ENCODE results near the gene SEC23A. TPM values are rescaled to one million over a fixed set of nuclear protein-coding genes. Genes with fewer than 3 reads are reported as not detected.

Gene SEC23A
- total and polyA plus RNA-seq, 2 donors (not counting 3 experiments of a cell fraction or from before 2014, with no cell fraction given) = 78.3 to 155 TPM

DNA sequence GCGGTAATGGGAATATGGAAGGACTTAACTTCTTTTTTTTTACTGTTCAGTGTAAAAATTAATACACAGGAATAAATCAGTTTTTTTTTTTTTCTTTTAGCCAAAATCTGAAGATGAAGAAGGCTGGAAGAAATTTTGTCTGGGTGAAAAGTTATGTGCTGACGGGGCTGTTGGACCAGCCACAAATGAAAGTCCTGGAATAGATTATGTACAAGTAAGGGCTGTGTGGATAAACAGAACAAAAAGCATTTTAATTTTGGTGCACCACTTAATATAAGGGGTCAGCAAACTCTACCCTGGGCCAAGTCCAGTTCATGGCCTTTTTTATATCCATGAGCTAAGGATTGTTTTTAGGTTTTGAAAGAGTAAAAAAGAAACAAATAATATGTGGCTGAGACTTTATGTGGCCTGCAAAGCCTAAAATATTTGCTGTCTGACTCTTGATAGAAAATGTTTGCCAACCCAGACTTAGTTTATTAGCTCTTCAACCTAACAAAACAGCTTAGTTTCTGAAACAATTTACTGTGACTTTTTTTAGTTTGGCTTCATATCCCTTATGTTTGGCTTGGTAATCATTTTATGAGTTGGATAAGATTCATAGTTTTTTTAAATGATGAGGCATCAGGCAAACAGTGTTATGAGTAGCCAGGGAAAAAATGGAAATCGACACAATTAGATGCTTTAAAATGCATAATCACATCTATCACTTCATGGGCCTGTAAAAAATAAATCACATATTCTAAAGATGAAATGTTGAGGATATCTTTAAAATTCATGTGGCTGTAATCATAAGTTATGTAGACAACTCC is 19.5 kb upstream of the SEC23A start:
- intact Hi-C loops (cut with micrococcal nuclease) (no loop called here), dilution Hi-C loops (cut with MboI; ENCODE audit: extremely low pct_ligation_motif_present, low sequenced_read_pairs) (no loop called here)
- FAIRE-seq (no peak), DNase-seq (ENCODE audit: low read depth, low spot score) (no peak)
- Histone ChIP-seq H2AFZ (ENCODE audit: low read depth, low read length) (no peak overlapping the region), H3K9me3 (replicated peaks; ENCODE audit: control insufficient read depth, insufficient read depth, low read length) (no peaks in the 10 kb centered on the region), H3K4me1 (ENCODE audit: control insufficient read depth, extremely low read depth, insufficient read depth, low read length) (no peaks in the 10 kb centered on the region), H4K20me1 (replicated peaks; ENCODE audit: control insufficient read depth, extremely low read depth, insufficient read depth, low read length) (no peaks in the 10 kb centered on the region), H3K9me1 (replicated peaks; ENCODE audit: control insufficient read depth, extremely low read depth, insufficient read depth, low read length) (no peaks in the 10 kb centered on the region), H3K27me3 (ENCODE audit: control insufficient read depth in 2 of 2, insufficient read depth in 2 of 2, low read length in 2 of 2) (no peaks in the 10 kb centered on the region), H3K79me2 (ENCODE audit: control insufficient read depth, insufficient read depth, low read length) (no peaks in the 10 kb centered on the region), H3K4me3 (replicated peaks in 1 of 3; ENCODE audit: insufficient read depth in 1 of 3, low read depth in 1 of 3, low read length in 3 of 3) (no peak overlapping the region), H3K9ac (replicated peaks; ENCODE audit: extremely low read depth, insufficient read depth, low read length) (no peak overlapping the region), H3K4me2 (ENCODE audit: insufficient read depth, low read length) (no peak overlapping the region), H3K27ac (ENCODE audit: insufficient read depth, low read depth, low read length) (no peak overlapping the region), H3K36me3 (ENCODE audit: control insufficient read depth in 2 of 2, extremely low read depth in 1 of 2, insufficient read depth in 2 of 2, low read length in 2 of 2) (peaks cover 4 to 16% of the 10 kb centered on the region in 2 experiments)
- no TSS peak for BruUV-seq (replicated peaks)
- ChIA-PET CTCF (interaction anchor here (1.2 kb wide), 1 partner anchor 15 kb away, joined by 4 read pairs; no protein-coding TSS in a partner anchor), POLR2A (no interaction called here)
- TF ChIP-seq, protein P1, sequence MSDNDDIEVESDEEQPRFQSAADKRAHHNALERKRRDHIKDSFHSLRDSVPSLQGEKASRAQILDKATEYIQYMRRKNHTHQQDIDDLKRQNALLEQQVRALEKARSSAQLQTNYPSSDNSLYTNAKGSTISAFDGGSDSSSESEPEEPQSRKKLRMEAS (IDR thresholded peaks at IDR 0.05; ENCODE audit: insufficient read depth, insufficient read length) = no peak
- TF ChIP-seq, protein P2, sequence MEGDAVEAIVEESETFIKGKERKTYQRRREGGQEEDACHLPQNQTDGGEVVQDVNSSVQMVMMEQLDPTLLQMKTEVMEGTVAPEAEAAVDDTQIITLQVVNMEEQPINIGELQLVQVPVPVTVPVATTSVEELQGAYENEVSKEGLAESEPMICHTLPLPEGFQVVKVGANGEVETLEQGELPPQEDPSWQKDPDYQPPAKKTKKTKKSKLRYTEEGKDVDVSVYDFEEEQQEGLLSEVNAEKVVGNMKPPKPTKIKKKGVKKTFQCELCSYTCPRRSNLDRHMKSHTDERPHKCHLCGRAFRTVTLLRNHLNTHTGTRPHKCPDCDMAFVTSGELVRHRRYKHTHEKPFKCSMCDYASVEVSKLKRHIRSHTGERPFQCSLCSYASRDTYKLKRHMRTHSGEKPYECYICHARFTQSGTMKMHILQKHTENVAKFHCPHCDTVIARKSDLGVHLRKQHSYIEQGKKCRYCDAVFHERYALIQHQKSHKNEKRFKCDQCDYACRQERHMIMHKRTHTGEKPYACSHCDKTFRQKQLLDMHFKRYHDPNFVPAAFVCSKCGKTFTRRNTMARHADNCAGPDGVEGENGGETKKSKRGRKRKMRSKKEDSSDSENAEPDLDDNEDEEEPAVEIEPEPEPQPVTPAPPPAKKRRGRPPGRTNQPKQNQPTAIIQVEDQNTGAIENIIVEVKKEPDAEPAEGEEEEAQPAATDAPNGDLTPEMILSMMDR (IDR thresholded peaks at IDR 0.05; ENCODE audit: extremely low read depth in 1 of 2, insufficient read depth in 1 of 2, low read depth in 1 of 2, low read length in 2 of 2) = no peak
- no peak for TF ChIP-seq EZH2 (IDR thresholded peaks at IDR 0.05; ENCODE audit: borderline replicate concordance, low read depth, low read length, severe bottlenecking)
- no peak for TF ChIP-seq FOS (IDR thresholded peaks at IDR 0.05; ENCODE audit: borderline replicate concordance, insufficient read depth, low read length)
- TF ChIP-seq POLR2AphosphoS5 (IDR thresholded peaks at IDR 0.05; ENCODE audit: insufficient read depth, low read depth, low read length) = no peak
- no peak for TF ChIP-seq GATA2 (IDR thresholded peaks at IDR 0.05; ENCODE audit: insufficient read depth, insufficient read length, low read depth, low read length)
- TF ChIP-seq JUN (IDR thresholded peaks at IDR 0.05; ENCODE audit: borderline replicate concordance, insufficient read depth, insufficient read length, low read depth) = no peak
- no peak for TF ChIP-seq MYC (IDR thresholded peaks at IDR 0.05; ENCODE audit: low read depth, low read length)
- no peak for TF ChIP-seq POLR2A (IDR thresholded peaks at IDR 0.05; ENCODE audit: low read depth, low read length)
